PC-3 (cell line): Measurements from ENCODE around the gene HNRNPA2B1.

Experiments used
- EZH2 ChIP-seq: fragments of 300-600 bp; sonication (generic); IDR thresholded peaks from one replicate; pipeline ENCODE4 v1.6.1; 2017; ENCODE audit warnings: antibody characterized with exemption, mild to moderate bottlenecking, low read length; ENCODE audit not compliant: unreplicated experiment
- TF ChIP-seq, protein P1 (sequence below): fragments of 300-600 bp; sonication (generic); conservative IDR thresholded peaks from 2 replicates; pipeline ENCODE4 v1.5.1; 2017; ENCODE audit warnings: antibody characterized with exemption, low read depth, mild to moderate bottlenecking, low read length

DNA sequence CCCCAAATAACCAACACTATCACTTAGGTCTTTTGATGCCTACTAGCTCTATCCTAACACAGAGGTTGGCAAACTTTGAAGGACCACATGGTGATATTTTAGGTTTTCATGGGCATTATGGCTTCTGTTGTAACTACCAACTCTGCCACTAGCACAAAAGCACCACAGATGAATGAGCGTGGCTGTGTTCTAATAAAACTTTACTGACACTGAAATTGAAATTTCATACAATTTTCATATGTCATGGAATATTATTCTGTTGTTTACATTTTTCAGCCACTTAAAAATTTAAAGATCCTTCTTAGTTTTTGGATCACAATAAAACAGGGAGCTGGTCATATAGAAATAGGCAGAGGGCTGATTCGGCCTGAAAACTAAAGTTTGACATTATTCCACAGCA is 27.4 kb upstream of the HNRNPA2B1 start:
- TF ChIP-seq, protein P1, sequence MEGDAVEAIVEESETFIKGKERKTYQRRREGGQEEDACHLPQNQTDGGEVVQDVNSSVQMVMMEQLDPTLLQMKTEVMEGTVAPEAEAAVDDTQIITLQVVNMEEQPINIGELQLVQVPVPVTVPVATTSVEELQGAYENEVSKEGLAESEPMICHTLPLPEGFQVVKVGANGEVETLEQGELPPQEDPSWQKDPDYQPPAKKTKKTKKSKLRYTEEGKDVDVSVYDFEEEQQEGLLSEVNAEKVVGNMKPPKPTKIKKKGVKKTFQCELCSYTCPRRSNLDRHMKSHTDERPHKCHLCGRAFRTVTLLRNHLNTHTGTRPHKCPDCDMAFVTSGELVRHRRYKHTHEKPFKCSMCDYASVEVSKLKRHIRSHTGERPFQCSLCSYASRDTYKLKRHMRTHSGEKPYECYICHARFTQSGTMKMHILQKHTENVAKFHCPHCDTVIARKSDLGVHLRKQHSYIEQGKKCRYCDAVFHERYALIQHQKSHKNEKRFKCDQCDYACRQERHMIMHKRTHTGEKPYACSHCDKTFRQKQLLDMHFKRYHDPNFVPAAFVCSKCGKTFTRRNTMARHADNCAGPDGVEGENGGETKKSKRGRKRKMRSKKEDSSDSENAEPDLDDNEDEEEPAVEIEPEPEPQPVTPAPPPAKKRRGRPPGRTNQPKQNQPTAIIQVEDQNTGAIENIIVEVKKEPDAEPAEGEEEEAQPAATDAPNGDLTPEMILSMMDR, result no peak
- no peak for TF ChIP-seq EZH2
